ENCODE measurements around the gene NHERF1.

DNA sequence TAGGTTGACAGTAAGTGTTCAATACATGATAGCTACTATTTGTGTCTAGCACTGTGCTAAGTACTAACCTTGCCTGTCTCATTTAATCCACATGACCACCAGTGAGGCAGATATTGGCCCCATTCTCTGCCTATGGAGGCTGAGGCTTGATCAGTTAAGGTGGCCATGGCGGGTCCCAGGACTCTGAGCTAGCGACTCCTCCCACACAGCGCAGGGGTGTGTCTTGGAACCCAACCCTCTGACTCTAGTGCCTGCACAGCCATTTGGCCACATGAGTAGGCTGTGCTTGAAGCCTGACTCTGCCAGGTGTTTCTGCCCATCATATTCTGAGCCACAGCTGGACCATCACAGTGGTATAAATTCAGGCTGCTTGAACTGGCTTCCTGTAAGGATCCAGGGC is 6.4 kb downstream of the NHERF1 start:
- TF ChIP-seq, protein P1, sequence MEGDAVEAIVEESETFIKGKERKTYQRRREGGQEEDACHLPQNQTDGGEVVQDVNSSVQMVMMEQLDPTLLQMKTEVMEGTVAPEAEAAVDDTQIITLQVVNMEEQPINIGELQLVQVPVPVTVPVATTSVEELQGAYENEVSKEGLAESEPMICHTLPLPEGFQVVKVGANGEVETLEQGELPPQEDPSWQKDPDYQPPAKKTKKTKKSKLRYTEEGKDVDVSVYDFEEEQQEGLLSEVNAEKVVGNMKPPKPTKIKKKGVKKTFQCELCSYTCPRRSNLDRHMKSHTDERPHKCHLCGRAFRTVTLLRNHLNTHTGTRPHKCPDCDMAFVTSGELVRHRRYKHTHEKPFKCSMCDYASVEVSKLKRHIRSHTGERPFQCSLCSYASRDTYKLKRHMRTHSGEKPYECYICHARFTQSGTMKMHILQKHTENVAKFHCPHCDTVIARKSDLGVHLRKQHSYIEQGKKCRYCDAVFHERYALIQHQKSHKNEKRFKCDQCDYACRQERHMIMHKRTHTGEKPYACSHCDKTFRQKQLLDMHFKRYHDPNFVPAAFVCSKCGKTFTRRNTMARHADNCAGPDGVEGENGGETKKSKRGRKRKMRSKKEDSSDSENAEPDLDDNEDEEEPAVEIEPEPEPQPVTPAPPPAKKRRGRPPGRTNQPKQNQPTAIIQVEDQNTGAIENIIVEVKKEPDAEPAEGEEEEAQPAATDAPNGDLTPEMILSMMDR (IDR thresholded peaks at IDR 0.05), result no peak
- TF ChIP-seq EZH2 (IDR thresholded peaks at IDR 0.05; ENCODE audit: borderline replicate concordance, insufficient read depth, low read depth, low read length, poor library complexity, severe bottlenecking), result no peak
